COR-L47 (cell line): ENCODE results near the gene KMT2E.
"Not testable (repeated sequence)": the region's sequence is repeated elsewhere in the genome, so short reads cannot be mapped to it uniquely, and the experiment has no call there.

Experiments
- DNase-seq: peaks from one replicate; lab custom pipeline; 2025; lab: John Stamatoyannopoulos, UW

Gene KMT2E, protein sequence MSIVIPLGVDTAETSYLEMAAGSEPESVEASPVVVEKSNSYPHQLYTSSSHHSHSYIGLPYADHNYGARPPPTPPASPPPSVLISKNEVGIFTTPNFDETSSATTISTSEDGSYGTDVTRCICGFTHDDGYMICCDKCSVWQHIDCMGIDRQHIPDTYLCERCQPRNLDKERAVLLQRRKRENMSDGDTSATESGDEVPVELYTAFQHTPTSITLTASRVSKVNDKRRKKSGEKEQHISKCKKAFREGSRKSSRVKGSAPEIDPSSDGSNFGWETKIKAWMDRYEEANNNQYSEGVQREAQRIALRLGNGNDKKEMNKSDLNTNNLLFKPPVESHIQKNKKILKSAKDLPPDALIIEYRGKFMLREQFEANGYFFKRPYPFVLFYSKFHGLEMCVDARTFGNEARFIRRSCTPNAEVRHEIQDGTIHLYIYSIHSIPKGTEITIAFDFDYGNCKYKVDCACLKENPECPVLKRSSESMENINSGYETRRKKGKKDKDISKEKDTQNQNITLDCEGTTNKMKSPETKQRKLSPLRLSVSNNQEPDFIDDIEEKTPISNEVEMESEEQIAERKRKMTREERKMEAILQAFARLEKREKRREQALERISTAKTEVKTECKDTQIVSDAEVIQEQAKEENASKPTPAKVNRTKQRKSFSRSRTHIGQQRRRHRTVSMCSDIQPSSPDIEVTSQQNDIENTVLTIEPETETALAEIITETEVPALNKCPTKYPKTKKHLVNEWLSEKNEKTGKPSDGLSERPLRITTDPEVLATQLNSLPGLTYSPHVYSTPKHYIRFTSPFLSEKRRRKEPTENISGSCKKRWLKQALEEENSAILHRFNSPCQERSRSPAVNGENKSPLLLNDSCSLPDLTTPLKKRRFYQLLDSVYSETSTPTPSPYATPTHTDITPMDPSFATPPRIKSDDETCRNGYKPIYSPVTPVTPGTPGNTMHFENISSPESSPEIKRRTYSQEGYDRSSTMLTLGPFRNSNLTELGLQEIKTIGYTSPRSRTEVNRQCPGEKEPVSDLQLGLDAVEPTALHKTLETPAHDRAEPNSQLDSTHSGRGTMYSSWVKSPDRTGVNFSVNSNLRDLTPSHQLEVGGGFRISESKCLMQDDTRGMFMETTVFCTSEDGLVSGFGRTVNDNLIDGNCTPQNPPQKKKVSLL (N-terminal part only)

GRCh38 chr7:105013816-105014692 is at the start of gene KMT2E:
Gene KMT2E (plus strand): TSS chr7:105014205. CDS start chr7:105040953, 26,748 bp downstream.
- DNase-seq, result peak; percentile 86

DNA sequence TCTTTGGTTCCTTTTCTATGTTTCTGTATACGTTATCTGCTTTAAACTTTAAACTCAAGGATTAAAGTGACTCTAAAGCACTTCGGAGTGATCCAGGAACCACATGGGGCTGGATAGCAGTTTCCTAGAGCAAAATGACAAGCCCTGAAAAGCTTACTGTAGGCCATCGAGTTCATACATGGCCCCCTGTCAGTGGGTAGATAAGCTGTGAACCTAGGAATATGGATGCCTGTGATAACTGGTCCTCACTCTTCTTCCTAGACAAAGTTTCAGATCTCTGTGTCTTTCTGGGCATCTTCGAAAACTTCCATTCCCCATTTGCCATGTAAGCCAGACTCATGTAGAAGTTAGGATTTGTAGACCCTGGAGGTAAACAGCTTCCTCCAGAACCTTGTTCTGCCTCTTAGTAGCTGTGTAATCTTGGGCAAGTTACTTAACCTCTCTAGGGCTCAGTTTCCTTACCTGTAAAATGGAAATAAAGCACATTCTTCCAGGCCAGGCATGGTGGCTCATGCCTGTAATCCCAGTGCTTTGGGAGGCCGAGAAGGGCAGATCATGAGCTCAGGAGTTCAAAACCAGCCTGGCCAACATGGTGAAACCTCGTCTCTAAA is 49.3 kb upstream of the KMT2E start:
- DNase-seq, result no peak

DNA sequence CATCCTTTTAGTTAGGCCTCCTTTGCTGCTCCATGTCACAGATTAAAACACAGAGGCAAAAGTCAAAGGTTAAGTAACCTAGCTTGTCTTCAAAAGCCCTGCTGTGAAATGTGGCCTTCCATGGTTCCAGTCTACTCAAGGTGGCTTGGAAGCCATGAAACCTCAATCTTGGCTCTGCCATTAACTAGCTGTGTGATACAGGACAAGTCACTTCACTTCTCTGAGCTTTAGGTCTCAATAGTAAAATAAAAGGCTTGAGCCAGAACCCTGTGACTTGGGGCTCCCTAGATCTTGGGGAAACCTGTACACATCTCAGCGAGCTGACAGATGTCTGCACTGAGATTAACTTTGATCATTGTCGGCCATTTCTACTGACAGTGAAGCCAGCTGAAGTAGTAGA is 48.0 kb upstream of the KMT2E start:
- no peak for DNase-seq

DNA sequence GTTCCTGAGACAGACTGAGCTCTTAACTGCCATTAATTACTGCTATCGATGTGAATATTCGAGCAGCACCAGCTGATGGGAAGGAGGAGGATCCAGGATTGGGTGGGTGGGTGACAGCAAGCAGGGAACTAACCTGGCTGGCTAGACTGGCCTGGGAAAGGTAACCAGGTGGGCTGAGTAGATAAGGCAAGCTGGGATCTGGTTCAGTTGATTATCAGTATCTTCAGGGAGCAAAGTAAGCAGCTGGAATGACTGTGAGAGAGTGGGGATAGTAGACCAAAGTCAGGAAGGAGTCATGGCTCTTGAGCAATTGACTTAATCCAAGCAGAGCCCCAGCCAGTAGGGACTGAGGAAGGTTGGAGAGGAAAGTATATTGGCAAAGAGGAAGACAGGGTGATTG is 46.9 kb upstream of the KMT2E start:
- DNase-seq, result no peak

GRCh38 chr7:104967595-104967994 is 46.4 kb upstream of the KMT2E start:
- DNase-seq, result no peak

DNA sequence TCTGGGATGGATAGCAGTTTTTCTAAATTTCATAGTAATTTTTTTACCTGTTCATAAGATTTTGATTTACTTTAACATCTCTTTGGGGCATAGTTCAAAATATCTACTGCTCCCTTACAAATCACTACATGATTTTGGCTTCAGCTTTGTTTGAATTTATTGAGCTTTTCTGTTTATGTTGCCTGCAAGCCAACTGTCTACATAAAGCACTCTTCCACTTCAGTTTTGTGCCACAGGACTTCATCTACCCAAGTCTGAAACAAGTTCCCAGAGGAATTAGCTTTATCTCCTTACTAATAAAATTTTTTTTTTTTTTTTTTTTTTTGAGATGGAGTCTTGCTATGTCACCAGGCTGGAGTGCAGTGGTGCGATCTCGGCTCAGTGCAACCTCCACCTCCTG is 45.4 kb upstream of the KMT2E start:
- no peak for DNase-seq

GRCh38 chr7:104969183-104969582 is 44.8 kb upstream of the KMT2E start:
- DNase-seq, result no peak

DNA sequence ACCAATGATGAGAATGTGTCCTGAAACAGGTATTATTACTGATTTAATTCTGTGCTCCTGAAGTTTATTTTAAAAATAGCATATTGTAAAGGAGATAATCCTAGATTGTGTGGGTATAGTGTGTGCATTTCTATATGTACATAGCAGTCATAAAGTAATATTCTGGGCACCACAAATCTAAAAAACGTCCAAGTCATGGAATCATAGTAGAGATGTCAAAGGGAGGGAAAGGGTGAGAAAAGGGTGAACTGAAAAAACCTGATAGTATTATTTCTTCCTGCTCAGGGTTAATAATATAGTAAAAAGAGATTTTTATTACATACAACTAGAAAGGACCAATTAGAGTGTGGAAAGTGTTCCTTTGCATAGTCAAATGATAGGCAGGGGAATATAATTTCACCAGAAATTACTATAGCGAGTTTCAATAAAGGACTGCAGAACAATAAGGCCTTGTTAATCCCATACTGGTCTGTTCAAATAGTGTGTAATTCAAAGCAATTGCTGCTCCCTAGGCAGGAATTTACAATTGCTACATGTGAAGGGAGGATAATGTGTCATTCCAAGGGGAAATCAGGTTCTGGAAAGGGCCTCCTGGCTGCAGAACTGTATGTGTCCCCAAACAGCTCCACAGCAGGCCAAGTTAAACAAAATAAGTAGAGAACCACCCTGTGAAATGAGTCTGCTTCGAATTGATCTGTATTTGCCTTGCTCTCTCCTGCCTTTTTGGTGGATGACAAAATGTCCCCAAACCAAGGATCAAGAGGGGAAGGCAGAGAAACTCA is 42.5 kb upstream of the KMT2E start:
- DNase-seq, result peak; percentile 62

- no peak for DNase-seq
These were observed 41.5 kb upstream of the KMT2E start for GRCh38 chr7:104972500-104972899.

GRCh38 chr7:104973227-104973626 is 40.8 kb upstream of the KMT2E start:
- no peak for DNase-seq

DNA sequence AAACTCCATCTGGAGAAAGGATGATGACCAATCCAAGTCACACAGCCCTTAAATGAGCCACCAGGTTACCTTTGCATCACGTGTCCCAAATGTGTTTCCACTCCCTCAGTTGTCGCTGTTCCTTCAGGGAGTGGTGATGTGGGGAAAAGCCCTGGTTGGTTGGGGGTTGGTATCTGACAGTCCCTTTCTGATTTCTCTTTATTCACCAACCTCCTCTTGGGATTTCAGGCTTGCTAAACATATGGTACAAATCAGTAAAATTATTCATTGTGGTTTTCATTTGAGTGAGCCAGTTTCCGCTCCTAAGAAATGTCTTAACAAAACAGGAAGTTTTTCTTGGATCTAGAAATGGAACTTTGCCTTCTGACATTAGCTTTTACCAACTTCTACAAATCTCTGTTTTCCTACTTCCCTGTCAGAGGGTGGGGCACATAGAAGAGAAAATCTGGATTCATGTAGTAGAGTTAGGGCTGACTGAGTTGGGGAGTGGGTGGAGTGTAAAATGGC is 40.0 kb upstream of the KMT2E start:
- no peak for DNase-seq

DNA sequence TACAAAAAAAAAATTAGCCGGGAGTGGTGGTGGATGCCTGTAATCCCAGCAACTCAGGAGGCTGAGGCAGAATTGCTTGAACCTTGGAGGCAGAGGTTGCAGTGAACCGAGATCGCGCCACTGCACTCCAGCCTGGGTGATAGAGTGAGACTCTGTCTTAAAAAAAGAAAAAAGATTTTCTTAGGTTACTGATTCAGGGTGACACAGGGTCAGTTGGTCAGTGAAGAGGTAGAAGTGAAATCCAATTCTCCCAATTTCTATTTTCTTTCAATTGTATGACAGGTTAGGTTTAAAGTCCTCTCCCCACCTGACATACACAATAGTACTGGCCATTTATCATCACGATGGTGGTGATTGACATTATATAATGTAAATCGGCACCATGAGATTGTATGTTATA is 38.5 kb upstream of the KMT2E start:
- not testable (repeated sequence) for DNase-seq

DNA sequence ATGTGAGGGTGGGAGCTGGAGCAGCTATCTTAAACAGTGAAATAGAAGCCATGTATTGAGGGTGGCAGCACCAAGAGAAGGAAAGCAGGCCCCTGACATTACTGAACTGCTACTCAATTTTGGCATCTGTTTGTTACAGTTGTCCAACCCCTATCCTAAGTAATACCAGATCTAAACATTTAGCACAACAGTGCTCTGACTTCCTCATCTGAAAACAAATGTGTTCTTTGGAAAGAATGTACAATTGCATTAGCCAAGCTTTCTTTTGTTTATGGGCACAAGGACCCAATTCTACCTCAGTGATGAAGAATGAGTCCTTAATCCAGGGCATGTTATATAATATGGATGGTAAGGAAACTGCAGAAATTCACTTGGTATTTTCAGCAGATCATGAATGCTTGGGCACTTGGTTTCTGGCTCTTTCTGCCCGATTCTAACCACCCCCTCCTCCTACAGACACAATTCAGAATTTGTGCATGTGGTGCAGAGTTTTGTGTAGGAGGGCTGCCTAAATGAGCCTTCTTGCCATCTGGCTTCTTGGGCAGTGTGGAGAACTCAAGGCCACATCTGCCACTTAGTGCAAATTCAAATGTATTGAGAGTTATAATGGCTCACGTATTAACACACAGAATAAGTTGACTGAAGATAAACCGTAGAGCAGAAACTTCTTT is 36.9 kb upstream of the KMT2E start:
- no peak for DNase-seq

DNA sequence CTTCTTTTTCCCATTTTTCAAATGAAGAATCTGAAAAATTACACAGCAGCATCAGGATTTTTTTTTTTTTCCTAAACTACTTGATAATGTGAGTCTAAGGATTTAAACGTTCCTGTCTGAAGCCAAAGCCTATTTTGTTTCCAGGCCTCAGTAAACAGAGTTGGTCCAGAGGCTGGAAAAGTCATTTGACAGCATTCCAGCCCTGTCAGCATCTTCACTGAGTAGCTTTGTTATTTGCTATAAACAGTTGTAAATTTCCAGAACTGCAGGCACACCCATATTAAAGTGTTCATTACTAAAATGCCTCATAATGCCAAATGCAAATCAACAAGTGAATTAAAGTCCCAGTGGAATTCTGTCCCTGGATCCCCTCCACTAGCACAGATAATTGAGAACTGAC is 35.5 kb upstream of the KMT2E start:
- no peak for DNase-seq

GRCh38 chr7:104979167-104979841 is 34.7 kb upstream of the KMT2E start:
- DNase-seq, result peak; percentile 39

GRCh38 chr7:104980440-104980839 is 33.6 kb upstream of the KMT2E start:
- DNase-seq, result no peak

DNA sequence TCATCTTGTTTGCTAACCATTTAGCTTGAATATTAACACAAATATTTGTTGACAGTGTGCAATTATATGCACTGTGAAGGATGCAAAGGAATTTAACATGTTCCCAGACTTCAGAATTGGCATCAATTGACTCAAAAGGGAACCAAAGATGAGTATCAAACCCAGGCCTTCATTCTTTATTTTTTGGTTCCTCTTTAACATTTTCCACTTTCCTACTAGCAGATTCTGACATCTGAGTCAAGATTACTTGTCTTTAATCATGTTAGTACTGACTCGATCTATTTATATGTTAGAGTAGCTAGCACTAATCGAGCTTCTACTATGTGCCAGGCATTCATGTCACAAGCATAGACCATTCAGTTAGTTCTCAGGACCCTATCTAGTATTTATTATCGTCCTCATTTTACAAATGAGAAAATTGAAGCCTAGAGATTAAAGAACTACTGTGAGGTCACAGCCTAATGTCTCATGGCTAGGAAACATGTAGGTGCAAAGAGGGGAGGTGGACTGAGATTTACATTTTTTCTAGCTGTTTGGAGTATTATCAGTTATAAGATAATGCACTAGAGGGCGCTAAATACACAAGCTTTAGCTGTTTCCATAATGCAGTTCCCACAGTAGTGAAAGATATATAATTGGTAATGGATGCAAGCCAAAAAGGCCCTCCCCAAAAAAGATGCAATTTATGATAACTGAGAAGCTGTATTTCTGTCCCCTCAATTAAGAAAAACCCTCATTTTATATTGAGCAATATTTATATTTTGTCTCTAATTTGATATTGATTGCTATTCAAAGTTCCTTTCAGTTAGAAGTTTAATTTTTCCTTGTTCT is 32.9 kb upstream of the KMT2E start:
- DNase-seq, result peak; percentile 75

DNA sequence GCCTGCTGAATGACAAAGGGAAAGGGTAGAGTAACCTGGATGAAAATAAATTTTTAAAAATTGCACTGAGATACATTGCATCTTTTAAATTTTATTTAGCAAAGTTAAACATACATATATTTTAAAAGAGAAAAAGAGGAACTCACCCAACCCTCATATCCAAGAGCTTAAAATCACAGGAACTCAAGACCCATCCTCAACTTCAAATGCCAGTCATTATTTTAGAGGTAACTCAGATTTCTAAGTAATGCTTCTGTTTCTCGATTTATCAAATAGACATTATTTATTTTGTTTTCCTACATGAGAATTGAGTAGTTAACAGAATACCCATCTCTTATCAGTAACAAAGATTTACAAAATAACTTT is 32.4 kb upstream of the KMT2E start:
- DNase-seq, result no peak
